ENCODE results near the gene FAM193B.

DNA sequence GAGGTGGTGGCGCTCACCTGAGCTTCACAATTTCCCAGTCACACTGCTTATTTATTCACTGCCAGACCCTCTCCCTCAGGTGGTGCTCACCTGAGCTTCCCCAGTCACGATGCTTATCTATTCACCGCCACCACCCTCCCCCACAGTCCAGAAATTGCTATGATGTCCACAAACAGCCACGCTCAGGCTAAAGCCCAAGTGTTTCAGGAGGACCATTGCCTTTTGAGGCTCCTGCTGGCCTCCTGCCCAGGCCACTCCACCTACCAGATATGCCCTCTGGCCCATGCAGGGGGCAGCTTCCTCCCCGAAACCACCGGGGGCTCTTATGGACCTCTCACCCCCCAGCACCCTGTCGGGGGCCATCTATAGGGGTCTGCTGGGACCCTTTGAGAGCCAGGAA lies 61.5 kb downstream of the FAM193B start:
- no peak for TF ChIP-seq POLR2A (IDR thresholded peaks at IDR 0.05)
- TF ChIP-seq, protein P1, sequence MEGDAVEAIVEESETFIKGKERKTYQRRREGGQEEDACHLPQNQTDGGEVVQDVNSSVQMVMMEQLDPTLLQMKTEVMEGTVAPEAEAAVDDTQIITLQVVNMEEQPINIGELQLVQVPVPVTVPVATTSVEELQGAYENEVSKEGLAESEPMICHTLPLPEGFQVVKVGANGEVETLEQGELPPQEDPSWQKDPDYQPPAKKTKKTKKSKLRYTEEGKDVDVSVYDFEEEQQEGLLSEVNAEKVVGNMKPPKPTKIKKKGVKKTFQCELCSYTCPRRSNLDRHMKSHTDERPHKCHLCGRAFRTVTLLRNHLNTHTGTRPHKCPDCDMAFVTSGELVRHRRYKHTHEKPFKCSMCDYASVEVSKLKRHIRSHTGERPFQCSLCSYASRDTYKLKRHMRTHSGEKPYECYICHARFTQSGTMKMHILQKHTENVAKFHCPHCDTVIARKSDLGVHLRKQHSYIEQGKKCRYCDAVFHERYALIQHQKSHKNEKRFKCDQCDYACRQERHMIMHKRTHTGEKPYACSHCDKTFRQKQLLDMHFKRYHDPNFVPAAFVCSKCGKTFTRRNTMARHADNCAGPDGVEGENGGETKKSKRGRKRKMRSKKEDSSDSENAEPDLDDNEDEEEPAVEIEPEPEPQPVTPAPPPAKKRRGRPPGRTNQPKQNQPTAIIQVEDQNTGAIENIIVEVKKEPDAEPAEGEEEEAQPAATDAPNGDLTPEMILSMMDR (IDR thresholded peaks at IDR 0.05 in 8 of 11, conservative IDR thresholded peaks at IDR 0.05 in 3 of 11), result no peak
